NOMO-1 (cell line): ENCODE data around the gene DLX1.
"Not testable (repeated sequence)": the region's sequence is repeated elsewhere in the genome, so short reads cannot be mapped to it uniquely, and the experiment has no call there.

ENCODE experiments used
- DNase-seq, 2 experiments: peaks; one replicate each; lab custom pipeline; 2025; ENCODE audit not compliant: unreplicated experiment in 2 of 2; lab: John Stamatoyannopoulos, UW

DLX1 gene

GRCh38 chr2:172109256-172109987 lies 24.1 kb downstream of the DLX1 start:
- no peak for DNase-seq

GRCh38 chr2:172109988-172110811 lies 24.9 kb downstream of the DLX1 start:
- DNase-seq: no peak

- no peak for DNase-seq
These were observed 28.3 kb downstream of the DLX1 start for GRCh38 chr2:172113617-172114016.

- DNase-seq: not testable (repeated sequence)
These were observed 28.9 kb downstream of the DLX1 start for GRCh38 chr2:172114176-172114575.

- DNase-seq: no peak
These were observed 29.3 kb downstream of the DLX1 start for GRCh38 chr2:172114579-172114978.

GRCh38 chr2:172116107-172116506 lies 30.8 kb downstream of the DLX1 start:
- DNase-seq: no peak

GRCh38 chr2:172119089-172119488 lies 33.8 kb downstream of the DLX1 start:
- peak in 1 of 2 experiments; percentile 36 for DNase-seq

GRCh38 chr2:172120118-172120517 lies 34.8 kb downstream of the DLX1 start:
- DNase-seq: no peak

- no peak for DNase-seq
These were observed 43.2 kb downstream of the DLX1 start for GRCh38 chr2:172128484-172128883.

GRCh38 chr2:172129404-172129803 lies 44.1 kb downstream of the DLX1 start:
- DNase-seq: no peak

- no peak for DNase-seq
These were observed 46.6 kb downstream of the DLX1 start for GRCh38 chr2:172131713-172132555.

GRCh38 chr2:172134270-172134669 lies 49.0 kb downstream of the DLX1 start:
- DNase-seq: no peak

- DNase-seq: no peak
These were observed 50.1 kb downstream of the DLX1 start for GRCh38 chr2:172135446-172135845.

GRCh38 chr2:172137109-172137508 lies 51.8 kb downstream of the DLX1 start:
- DNase-seq: no peak

- no peak for DNase-seq
These were observed 52.6 kb downstream of the DLX1 start for GRCh38 chr2:172137943-172138342.

GRCh38 chr2:172138727-172139126 lies 53.4 kb downstream of the DLX1 start:
- DNase-seq: not testable (repeated sequence)
